GM10847 (cell line): ENCODE data around the gene GARS1.

Experiments used
- POLR2A ChIP-seq: IDR thresholded peaks from 2 replicates; pipeline ENCODE4 v1.6.1; 2011; ENCODE audit not compliant: insufficient read length; ENCODE audit errors: extremely low read depth

Gene GARS1

GRCh38 chr7:30562909-30563308 is 31.8 kb upstream of the GARS1 start:
- TF ChIP-seq POLR2A, result no peak

GRCh38 chr7:30563326-30563942 is 31.2 kb upstream of the GARS1 start:
- no peak for TF ChIP-seq POLR2A

GRCh38 chr7:30564243-30564892 is 30.3 kb upstream of the GARS1 start:
- no peak for TF ChIP-seq POLR2A

GRCh38 chr7:30566596-30566995 is 28.1 kb upstream of the GARS1 start:
- TF ChIP-seq POLR2A, result no peak

- no peak for TF ChIP-seq POLR2A
Observed at GRCh38 chr7:30567081-30567480, 27.6 kb upstream of the GARS1 start.

GRCh38 chr7:30572212-30572841 is 22.4 kb upstream of the GARS1 start:
- TF ChIP-seq POLR2A, result no peak

- no peak for TF ChIP-seq POLR2A
Observed at GRCh38 chr7:30575910-30576309, 18.8 kb upstream of the GARS1 start.

- no peak for TF ChIP-seq POLR2A
Observed at GRCh38 chr7:30583181-30583580, 11.5 kb upstream of the GARS1 start.

- TF ChIP-seq POLR2A, result no peak
Observed at GRCh38 chr7:30584415-30584814, 10.3 kb upstream of the GARS1 start.

- TF ChIP-seq POLR2A, result no peak
Observed at GRCh38 chr7:30584965-30585364, 9.7 kb upstream of the GARS1 start.

- TF ChIP-seq POLR2A, result no peak
Observed at GRCh38 chr7:30585675-30586074, 9.0 kb upstream of the GARS1 start.

GRCh38 chr7:30589111-30589510 is 5.6 kb upstream of the GARS1 start:
- no peak for TF ChIP-seq POLR2A

- TF ChIP-seq POLR2A, result no peak
Observed at GRCh38 chr7:30594048-30594539, 584 bp upstream of the GARS1 start.

GRCh38 chr7:30595436-30596013 is 847 bp downstream of the GARS1 start:
- no peak for TF ChIP-seq POLR2A

- TF ChIP-seq POLR2A, result no peak
Observed at GRCh38 chr7:30596014-30596641, 1.4 kb downstream of the GARS1 start.

- no peak for TF ChIP-seq POLR2A
Observed at GRCh38 chr7:30596721-30597120, 2.0 kb downstream of the GARS1 start.
